GM21825 (cell line): ENCODE results near the gene GSG1.
"Not testable (repeated sequence)": the region's sequence is repeated elsewhere in the genome, so short reads cannot be mapped to it uniquely, and the experiment has no call there.

Source experiments
- ATAC-seq: cut with Tn5 transposase; IDR thresholded peaks from one replicate; pipeline ENCODE4 v1.9.1; 2021; ENCODE audit warnings: mild to moderate bottlenecking, moderate library complexity; ENCODE audit not compliant: unreplicated experiment

GSG1 gene

DNA sequence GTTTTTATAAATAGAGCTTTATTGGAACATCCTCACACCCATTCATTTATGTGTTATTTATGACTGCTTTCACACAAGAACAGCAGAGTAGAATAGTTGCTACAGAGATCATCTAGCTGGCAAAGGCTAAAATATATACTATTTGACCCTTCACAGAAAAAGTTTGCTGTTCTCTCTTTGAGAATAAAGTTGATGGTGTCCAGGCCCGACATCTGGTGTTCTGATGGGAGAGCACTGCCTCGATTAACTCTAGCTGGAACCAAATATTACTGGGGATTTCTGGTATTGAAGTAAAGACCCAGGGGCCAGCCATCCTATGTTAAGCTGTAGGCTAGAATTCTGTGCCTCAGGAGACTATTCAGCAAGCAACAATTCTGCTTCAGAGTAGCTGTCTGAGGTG, 37.5 kb downstream of the GSG1 start:
- no peak for ATAC-seq

- ATAC-seq, result no peak
Observed at GRCh38 chr12:13062669-13063068, 40.8 kb downstream of the GSG1 start.

- no peak for ATAC-seq
Observed at GRCh38 chr12:13061377-13061776, 42.1 kb downstream of the GSG1 start.

DNA sequence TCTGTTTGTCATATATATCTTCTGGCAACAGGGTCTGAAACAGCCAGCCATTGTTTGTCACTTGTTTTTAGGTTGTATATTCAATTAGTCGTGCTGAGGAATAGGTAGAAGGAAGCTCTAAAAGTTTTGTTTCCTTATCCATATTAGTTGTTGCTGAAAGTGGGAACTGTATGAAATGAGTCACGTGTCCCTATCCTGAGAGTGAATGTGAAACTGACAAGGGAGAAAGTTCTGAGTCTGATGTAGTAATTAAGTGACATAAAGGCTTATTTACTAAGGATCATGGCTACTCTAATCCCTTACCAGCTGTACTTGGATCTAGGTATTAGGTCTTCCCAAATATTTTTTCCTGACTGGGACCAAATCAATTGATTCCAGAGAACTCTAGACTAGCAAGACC, 42.9 kb downstream of the GSG1 start:
- ATAC-seq, result no peak

- ATAC-seq, result not testable (repeated sequence)
Observed at GRCh38 chr12:13053617-13054016, 49.9 kb downstream of the GSG1 start.

- no peak for ATAC-seq
Observed at GRCh38 chr12:13052421-13052820, 51.0 kb downstream of the GSG1 start.

DNA sequence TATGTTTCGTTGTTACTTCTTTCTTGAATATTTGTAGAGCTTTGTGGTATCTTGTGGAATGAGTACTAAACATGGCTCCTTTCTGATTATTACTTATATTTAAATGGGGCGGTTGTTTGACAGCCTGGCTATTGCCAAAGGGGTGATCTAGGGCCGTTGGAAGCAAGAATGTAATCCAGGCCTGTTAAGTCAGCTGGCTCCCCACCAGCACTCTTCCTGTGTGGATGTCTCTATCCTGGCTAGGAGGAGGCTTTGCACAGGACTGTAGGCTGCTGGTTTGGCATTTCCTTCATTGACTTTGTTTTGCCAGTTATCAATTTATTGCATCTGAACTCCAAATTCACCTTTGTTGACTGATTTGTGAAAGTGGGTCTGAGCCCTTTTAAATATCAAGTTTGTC, 53.7 kb downstream of the GSG1 start:
- no peak for ATAC-seq

GRCh38 chr12:13046964-13047363, 56.5 kb downstream of the GSG1 start:
- ATAC-seq, result no peak

GRCh38 chr12:13045816-13046215, 57.7 kb downstream of the GSG1 start:
- no peak for ATAC-seq

GRCh38 chr12:13044906-13045299, 58.6 kb downstream of the GSG1 start:
- ATAC-seq, result no peak

- ATAC-seq, result peak; percentile 86
Observed at GRCh38 chr12:13044002-13044905, 59.2 kb downstream of the GSG1 start, which contains the start of gene FAM234B. FAM234B (plus strand) TSS chr12:13044381; CDS start chr12:13044404, 23 bp downstream.

DNA sequence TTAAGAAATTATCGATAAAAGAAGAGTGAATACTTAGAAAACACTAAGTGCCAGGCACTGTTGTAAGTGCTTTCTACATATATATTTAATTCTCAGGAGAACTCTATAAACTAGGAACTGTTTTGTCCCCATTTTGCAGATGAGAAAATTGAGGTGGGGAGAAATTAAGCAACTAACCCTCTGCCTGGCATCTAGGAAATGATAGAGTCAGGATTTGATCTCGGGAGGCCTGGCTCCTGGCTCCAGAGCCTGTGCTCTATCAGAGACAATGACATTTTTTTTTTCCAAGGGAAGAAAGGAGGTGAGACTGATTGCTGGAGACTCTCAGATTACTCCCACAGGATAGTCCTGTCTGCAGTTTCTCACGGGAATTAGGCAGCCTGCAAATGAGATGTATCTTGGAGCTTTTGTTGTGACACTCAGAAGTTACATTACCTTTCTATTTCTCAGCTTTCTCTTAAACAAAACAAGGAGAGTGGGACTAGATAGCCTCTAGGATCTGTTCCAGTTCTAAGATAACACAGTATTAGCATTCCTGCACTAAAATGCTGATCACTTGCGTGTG, 60.7 kb downstream of the GSG1 start:
- ATAC-seq, result no peak

GRCh38 chr12:13041224-13041623, 62.2 kb downstream of the GSG1 start:
- no peak for ATAC-seq

DNA sequence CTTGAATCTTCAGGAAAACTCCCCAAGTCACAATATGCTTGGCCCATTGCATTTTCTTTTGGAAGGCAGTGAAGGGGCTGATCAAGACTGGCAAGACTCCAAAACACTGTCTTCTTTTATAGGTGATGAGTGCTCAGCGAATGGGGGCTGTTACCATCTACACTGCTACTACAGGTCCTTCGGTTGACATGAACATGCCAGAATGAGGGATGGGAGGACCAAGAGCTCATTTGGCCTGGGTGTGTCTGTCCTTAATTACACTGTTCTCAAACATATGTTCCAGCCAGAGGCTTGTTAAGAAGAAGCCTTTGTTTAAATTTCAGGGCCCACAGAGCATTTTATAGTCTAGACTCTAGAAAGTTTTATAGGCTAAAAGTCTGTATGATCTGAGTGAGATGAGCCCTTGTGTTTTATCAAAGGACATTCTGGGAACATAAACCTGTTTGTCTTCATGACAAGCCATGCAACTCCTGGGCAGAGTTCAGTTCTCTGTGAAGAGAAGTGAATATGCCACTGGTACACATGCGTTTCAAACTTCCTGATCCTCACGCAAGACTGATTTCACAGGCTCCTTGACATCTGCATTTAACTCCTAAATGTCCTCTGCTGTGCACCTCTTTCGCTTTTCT, 64.0 kb downstream of the GSG1 start:
- no peak for ATAC-seq

DNA sequence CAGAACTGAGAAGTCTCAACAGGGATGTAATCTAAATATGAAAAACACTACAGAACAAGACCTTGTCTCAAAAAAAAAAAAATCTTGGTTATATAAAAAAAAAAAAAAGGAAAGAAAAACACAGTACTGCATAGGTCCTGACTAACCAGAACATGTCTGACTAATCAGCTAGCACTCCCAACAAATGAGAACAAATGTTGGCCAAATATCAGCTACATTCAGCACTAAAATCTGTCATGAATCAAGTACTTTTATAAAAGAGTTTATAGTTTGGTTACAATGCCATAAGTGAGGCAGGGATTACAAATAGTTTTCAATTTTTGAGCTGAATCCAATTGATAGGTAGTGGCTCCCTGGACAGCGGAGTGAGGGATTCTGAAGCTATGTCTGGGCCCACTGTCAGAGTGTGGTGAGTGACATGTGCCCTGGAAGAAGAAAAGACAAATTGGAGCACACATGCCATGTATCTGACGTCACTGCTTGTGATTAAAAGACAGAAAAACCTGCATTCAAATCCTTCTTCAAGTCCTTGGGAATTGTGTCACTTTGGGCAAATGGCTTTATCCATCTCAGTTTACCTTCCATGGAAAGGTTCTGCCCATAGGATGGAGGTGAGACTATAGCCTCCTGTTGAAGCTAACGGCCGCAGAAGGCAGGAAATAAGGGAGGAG, 64.8 kb downstream of the GSG1 start:
- ATAC-seq, result no peak

DNA sequence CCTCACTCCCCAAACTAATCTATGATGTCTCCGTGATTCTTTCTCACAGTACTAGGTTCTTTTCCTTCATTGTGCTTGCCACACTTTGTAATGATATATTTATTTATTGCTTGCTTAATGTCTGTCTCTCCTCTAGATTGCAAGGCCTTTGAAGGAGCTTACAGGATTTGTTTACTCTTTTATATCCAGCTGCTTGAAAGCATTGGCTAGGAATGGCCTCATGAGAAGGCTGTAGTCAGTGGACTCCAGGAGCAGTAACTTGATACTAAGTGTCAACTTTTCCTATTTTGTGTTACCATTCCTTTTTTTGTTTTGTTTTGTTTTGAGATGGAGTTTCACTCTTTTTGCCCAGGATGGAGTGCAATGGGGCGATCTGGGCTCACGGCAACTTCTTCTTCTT, 66.6 kb downstream of the GSG1 start:
- no peak for ATAC-seq

DNA sequence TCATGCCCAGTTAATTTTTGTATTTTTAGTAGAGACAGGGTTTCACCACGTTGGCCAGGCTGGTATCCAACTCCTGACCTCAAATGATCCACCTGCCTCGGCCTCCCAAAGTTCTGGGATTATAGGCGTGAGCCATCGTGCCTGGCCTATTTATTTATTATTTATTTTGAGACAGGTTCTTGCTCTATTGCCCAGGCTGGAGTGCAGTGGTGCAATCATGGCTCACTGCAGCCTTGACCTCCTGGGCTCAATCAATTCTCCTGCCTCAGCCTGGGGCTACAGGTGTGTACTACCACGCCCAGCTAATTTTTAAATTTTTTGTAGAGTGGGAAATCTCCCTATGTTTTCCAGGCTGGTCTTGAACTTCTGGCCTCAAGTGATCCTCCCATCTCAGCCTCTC, 68.1 kb downstream of the GSG1 start:
- ATAC-seq, result not testable (repeated sequence)
